Prostate gland (tissue), 2 donors: ENCODE results near the gene COQ4. TPM values are rescaled to one million over a fixed set of nuclear protein-coding genes. Genes with fewer than 3 reads are reported as not detected.
A peak's percentile ranks its signal among the peaks of the same experiment; 100 is the strongest.
"Not testable (repeated sequence)": the region's sequence is repeated elsewhere in the genome, so short reads cannot be mapped to it uniquely, and the experiment has no call there.

Source experiments
- DNase-seq: peaks from one replicate; pipeline ENCODE4 v3.0.0-alpha.2; 2019; ENCODE audit warnings: low spot score
- H3K27ac ChIP-seq, 2 donors: fragments of 200-600 bp; sonication (generic); 2 replicates each; pipeline ENCODE4 v1.5.1; 2017 to 2019
- H3K27me3 ChIP-seq: fragments of 200-600 bp; sonication (generic); replicated peaks from 2 replicates; pipeline ENCODE4 v1.5.1; 2019; ENCODE audit not compliant: insufficient read depth
- H3K36me3 ChIP-seq, 2 donors: fragments of 200-600 bp; sonication (generic); 1 replicate in 1 of 2; 2 replicates in 1 of 2; pipeline versions ENCODE4 v1.5.1 to v1.8.1; 2017 to 2019
- H3K4me1 ChIP-seq: fragments of 200-600 bp; sonication (generic); replicated peaks from 2 replicates; pipeline ENCODE4 v1.5.1; 2019
- H3K4me3 ChIP-seq, 2 donors: fragments of 200-600 bp; sonication (generic); 2 replicates each; pipeline ENCODE4 v1.5.1; 2017 to 2019
- H3K9me3 ChIP-seq: fragments of 200-600 bp; sonication (generic); 2 replicates; pipeline ENCODE4 v1.5.1; 2017
- POLR2A ChIP-seq: fragments of 450-650 bp; IDR thresholded peaks from one replicate; pipeline ENCODE4 v1.6.1; 2016; ENCODE audit warnings: antibody characterized with exemption, mild to moderate bottlenecking
- POLR2AphosphoS5 ChIP-seq: sonication (generic); formaldehyde crosslinking; IDR thresholded peaks from one replicate; pipeline ENCODE4 v1.6.1; 2017; ENCODE audit warnings: antibody characterized with exemption
- WGBS: methylation state at CpG from one replicate; pipeline ENCODE4 v1.1.5; 2018; 5-methylcytosine and 5-hydroxymethylcytosine counted together
- intact Hi-C: fragments of 100-400 bp; cut with DNase I; formaldehyde crosslinking; loops from one replicate; pipeline ENCODE4 v1.14.2; 2022
- total RNA-seq, 2 donors: library from RNA; depleted of rRNA; stranded (reverse); fragments of >200 nt; gene quantifications; one replicate each; pipeline ENCODE4 v1.1.0, GENCODE V29; 2016
- TF ChIP-seq, protein P1 (sequence below), 4 experiments: fragments of 200-600 bp in 2 of 4; fragments of 450-650 bp in 2 of 4; sonication (generic) in 2 of 4; IDR thresholded peaks; 1 replicate in 3 of 4; 2 replicates in 1 of 4; pipeline ENCODE4 v1.5.1; 2016 to 2019; ENCODE audit warnings: antibody characterized with exemption in 4 of 4, mild to moderate bottlenecking in 2 of 4, moderate library complexity in 2 of 4

The COQ4 gene
- total RNA-seq, 2 donors from 2014 or later: 57.5 to 89.6 TPM

DNA sequence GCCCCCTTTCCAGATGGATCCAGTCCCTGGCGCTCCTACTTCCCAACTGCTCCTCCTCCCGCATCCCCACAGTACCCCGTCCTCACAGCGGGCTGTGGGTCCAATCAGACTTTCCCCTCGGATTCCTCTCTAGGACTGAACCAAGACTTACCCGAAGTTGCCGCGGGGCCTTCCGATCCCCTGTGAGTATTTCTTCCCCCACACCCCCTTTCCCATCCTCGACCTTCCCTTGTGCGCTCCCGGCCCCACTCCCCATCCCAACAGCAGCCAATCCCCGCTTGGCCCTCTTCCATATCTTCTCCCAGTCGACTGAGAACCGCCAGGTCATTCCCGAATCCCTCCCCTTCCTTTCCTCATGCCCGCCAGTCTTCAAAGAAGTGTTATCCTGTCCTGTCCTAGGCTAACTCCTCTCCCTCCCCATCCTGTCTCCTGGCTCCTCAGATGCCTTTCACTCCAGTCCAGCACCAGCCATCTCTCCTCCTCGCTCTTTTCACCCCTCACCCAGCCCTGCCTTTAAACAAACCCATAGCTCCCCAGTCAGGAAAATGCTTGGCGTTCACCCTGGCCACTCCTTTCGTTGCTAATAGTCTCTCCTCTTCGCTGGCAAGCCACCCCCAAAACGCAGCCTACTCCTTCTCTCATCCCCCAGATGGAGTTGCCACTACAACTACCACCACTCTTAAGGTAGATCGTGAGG, 45.9 kb upstream of the COQ4 start:
- 6% methylated on average over 23 of the region's 23 CpGs for WGBS
- TF ChIP-seq POLR2A (no peak), POLR2AphosphoS5 (no peak)
- TF ChIP-seq, protein P1, sequence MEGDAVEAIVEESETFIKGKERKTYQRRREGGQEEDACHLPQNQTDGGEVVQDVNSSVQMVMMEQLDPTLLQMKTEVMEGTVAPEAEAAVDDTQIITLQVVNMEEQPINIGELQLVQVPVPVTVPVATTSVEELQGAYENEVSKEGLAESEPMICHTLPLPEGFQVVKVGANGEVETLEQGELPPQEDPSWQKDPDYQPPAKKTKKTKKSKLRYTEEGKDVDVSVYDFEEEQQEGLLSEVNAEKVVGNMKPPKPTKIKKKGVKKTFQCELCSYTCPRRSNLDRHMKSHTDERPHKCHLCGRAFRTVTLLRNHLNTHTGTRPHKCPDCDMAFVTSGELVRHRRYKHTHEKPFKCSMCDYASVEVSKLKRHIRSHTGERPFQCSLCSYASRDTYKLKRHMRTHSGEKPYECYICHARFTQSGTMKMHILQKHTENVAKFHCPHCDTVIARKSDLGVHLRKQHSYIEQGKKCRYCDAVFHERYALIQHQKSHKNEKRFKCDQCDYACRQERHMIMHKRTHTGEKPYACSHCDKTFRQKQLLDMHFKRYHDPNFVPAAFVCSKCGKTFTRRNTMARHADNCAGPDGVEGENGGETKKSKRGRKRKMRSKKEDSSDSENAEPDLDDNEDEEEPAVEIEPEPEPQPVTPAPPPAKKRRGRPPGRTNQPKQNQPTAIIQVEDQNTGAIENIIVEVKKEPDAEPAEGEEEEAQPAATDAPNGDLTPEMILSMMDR (IDR thresholded peaks at IDR 0.05): no peak
- no peaks in the 10 kb centered on the region for H3K36me3 ChIP-seq
- peak; percentile 10 for DNase-seq
- H3K27ac ChIP-seq: peak overlapping the region; percentile 85 to 91
- H3K27me3 ChIP-seq: no peaks in the 10 kb centered on the region
- H3K4me1 ChIP-seq: peaks cover 12% of the 10 kb centered on the region
- H3K4me3 ChIP-seq: peak overlapping the region; percentile 65 to 91
- H3K9me3 ChIP-seq: no peaks in the 10 kb centered on the region
- intact Hi-C loops: loop anchor here (10.0 kb wide), 1 partner anchor 82 kb away; the partner anchor contains the start of gene CIZ1

DNA sequence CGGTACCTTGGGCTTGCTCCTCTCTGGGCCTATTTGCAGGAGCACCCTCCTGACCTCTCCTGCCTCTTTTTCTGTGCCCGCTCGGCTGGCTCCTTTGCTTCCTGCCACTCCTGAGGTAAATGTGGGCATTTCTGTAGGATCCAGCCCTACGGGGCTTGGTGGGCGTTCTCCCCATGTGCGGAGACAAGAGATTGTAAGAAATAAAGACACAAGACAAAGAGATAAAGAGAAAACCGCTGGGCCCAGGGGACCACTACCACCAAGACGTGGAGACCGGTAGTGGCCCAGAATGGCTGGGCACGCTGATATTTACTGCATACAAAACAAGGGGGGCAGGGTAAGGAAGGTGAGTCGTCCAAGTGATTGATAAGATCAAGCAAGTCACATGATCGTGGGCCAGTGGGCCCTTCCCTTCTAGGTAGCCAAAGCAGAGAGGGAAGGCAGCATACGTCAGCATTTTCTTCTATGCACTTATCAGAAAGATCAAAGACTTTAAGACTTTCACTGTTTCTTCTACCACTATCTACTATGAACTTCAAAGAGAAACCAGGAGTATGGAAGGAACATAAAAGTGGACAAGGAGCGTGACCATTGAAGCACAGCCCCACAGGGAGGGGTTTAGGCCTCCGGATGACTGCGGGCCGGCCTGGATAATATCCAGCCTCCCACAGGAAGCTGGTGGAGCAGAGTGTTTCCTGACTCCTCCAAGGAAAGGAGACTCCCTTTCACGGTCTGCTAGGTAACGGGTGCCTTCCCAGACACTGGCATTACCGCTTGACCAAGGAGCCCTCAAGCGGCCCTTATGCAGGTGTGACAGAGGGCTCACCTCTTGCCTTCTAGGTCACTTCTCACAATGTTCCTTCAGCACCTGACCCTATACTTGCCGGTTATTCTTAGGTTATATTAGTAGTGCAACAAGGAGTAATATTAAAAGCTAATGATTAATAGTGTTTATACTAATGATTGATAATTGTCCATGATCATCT, 43.3 kb upstream of the COQ4 start:
- peak overlapping the region; percentile 26 to 49 for H3K27ac ChIP-seq
- WGBS: 70% methylated on average over 22 of the region's 22 CpGs
- not testable (repeated sequence) for DNase-seq, H3K4me1 ChIP-seq, H3K36me3 ChIP-seq, H3K4me3 ChIP-seq, H3K27me3 ChIP-seq, H3K9me3 ChIP-seq
- intact Hi-C loops: loop anchor here (10.0 kb wide), 1 partner anchor 85 kb away; the partner anchor contains the start of gene CIZ1

DNA sequence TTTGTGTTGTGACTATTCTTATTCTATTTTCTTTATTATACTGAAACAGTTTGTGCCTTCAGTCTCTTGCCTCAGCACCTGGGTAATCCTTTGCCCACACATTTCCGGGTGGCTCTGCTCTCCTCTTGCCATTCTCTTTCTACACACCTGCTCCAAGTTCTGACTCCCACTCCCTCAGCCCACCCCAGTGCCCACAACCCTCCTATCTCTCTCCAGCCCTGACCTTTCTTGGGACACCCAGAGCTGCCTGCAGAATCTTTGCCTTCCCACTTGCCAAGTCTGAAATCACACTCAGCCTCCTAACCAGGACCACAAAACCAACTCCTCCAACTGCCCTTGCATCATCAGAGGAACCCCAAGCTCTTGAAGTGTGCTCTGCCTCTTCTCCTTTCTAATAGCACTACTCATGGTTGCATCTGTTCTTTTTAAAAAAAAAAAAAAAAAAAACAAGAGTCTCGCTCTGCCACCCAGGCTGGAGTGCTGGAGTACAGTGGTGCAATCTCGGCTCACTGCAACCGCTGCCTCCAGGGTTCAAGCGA, 42.5 kb upstream of the COQ4 start:
- TF ChIP-seq POLR2A: no peak
- TF ChIP-seq, protein P1 (IDR thresholded peaks at IDR 0.05): no peak
- TF ChIP-seq POLR2AphosphoS5: no peak
- no peak overlapping the region for H3K4me3 ChIP-seq
- DNase-seq: no peak

DNA sequence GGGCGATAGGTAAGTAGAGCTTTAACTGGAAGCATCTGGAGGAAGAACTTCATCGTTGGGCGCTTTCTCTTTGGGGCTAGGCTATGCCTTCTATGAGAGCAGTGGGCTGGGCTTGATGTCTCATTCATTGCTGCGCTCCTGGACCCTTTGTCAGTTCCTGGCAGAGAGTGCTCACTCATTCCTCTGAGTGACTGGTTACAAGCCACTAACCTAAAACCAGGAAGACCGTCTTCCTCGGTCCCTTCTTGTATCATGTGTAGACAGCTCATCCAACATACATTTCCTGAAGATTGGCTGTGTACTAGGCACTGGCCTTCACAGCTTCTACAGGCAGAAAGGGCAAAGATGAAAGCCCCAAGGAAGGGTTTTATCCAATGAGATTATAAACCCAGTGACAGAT, 40.1 kb upstream of the COQ4 start:
- intact Hi-C loops: no loop called here
- no peak overlapping the region for H3K4me3 ChIP-seq
- TF ChIP-seq, protein P1 (IDR thresholded peaks at IDR 0.05): no peak
- TF ChIP-seq POLR2A (no peak), POLR2AphosphoS5 (no peak)
- no peak overlapping the region for H3K27ac ChIP-seq
- no peak for DNase-seq
- WGBS: 95% methylated on average over 6 of the region's 6 CpGs
- no peaks in the 10 kb centered on the region for H3K36me3 ChIP-seq
- H3K4me1 ChIP-seq: no peaks in the 10 kb centered on the region
- no peaks in the 10 kb centered on the region for H3K27me3 ChIP-seq
- no peaks in the 10 kb centered on the region for H3K9me3 ChIP-seq

More for the DNA sequence above, 42.5 kb upstream of the COQ4 start:
- no peaks in the 10 kb centered on the region for H3K9me3 ChIP-seq
- WGBS: 96% methylated on average over 5 of the region's 5 CpGs
- intact Hi-C loops: no loop called here
- H3K27me3 ChIP-seq: no peaks in the 10 kb centered on the region
- H3K36me3 ChIP-seq: no peaks in the 10 kb centered on the region
- peaks cover 7% of the 10 kb centered on the region for H3K4me1 ChIP-seq
- peak overlapping the region in 1 of 2 donors; percentile 49 for H3K27ac ChIP-seq
